Stimulated activated naive B cell treated with anti-CD40 and anti-IgM and Interleukin-4, amounts not matched to agents 10 μg/mL and 1 μg/mL and 100 μg/mL, for 72 hours (primary cell): ENCODE results near the gene TCF4.

Experiments
- ATAC-seq, 2 donors: fragments of 150-1000 bp; cut with Tn5 transposase; replicated peaks; 2 replicates each; pipeline ENCODE4 v1.10.0; 2021; ENCODE audit warnings: moderate library complexity in 1 of 2
- DNase-seq: peaks from one replicate; pipeline ENCODE4 v3.0.0; 2021
- H3K27ac Mint-ChIP-seq: one replicate; pipeline ENCODE4 v1.8.0; 2022; ENCODE audit warnings: mild to moderate bottlenecking, mixed read lengths
- H3K27me3 Mint-ChIP-seq, 2 donors: one replicate each; pipeline ENCODE4 v1.8.0; 2022; ENCODE audit warnings: mixed read lengths in 2 of 2
- H3K36me3 Mint-ChIP-seq, 2 donors: one replicate each; pipeline ENCODE4 v1.8.0; 2022; ENCODE audit warnings: mixed read lengths in 2 of 2, mild to moderate bottlenecking in 1 of 2
- H3K4me1 Mint-ChIP-seq, 2 donors: one replicate each; pipeline ENCODE4 v1.8.0; 2022; ENCODE audit warnings: mixed read lengths in 2 of 2, mild to moderate bottlenecking in 1 of 2
- H3K4me3 Mint-ChIP-seq, 2 donors: one replicate each; pipeline ENCODE4 v1.8.0; 2022; ENCODE audit warnings: mild to moderate bottlenecking in 2 of 2, mixed read lengths in 2 of 2, moderate library complexity in 1 of 2
- H3K9me3 Mint-ChIP-seq, 2 donors: one replicate each; pipeline ENCODE4 v1.8.0; 2022; ENCODE audit warnings: mixed read lengths in 2 of 2, mild to moderate bottlenecking in 1 of 2

The TCF4 gene

GRCh38 chr18:55449412-55450140 lies 138.4 kb downstream of the TCF4 start:
- DNase-seq (no peak), ATAC-seq (no peak)
- no peak overlapping the region for H3K4me3 Mint-ChIP-seq
- H3K27ac Mint-ChIP-seq: no peak overlapping the region
- peaks cover 10 to 12% of the 10 kb centered on the region in 2 donors for H3K36me3 Mint-ChIP-seq
- H3K27me3 Mint-ChIP-seq: no peaks in the 10 kb centered on the region
- peaks cover 6 to 7% of the 10 kb centered on the region in 2 donors for H3K9me3 Mint-ChIP-seq
- H3K4me1 Mint-ChIP-seq: peaks cover 20 to 40% of the 10 kb centered on the region in 2 donors

- no peak for ATAC-seq
- H3K27ac Mint-ChIP-seq: no peak overlapping the region
- DNase-seq: no peak
- H3K36me3 Mint-ChIP-seq: peaks cover 10 to 12% of the 10 kb centered on the region in 2 donors
- H3K27me3 Mint-ChIP-seq: no peaks in the 10 kb centered on the region
- peaks cover 6 to 7% of the 10 kb centered on the region in 2 donors for H3K9me3 Mint-ChIP-seq
- H3K4me3 Mint-ChIP-seq: no peak overlapping the region
- H3K4me1 Mint-ChIP-seq: peaks cover 20 to 40% of the 10 kb centered on the region in 2 donors
Observed at GRCh38 chr18:55448420-55448819, 139.6 kb downstream of the TCF4 start.

GRCh38 chr18:55447672-55448018 lies 140.3 kb downstream of the TCF4 start:
- Mint-ChIP-seq H3K4me3 (no peak overlapping the region), H3K36me3 (peaks cover 10 to 12% of the 10 kb centered on the region in 2 donors), H3K27ac (no peak overlapping the region), H3K9me3 (peaks cover 6 to 7% of the 10 kb centered on the region in 2 donors), H3K4me1 (peaks cover 15 to 38% of the 10 kb centered on the region in 2 donors), H3K27me3 (no peaks in the 10 kb centered on the region)
- peak; percentile 84 for ATAC-seq
- no peak for DNase-seq

GRCh38 chr18:55446996-55447671 lies 140.9 kb downstream of the TCF4 start:
- ATAC-seq: peak; percentile 74 to 78
- no peak overlapping the region for H3K4me3 Mint-ChIP-seq

GRCh38 chr18:55444536-55444935 lies 143.5 kb downstream of the TCF4 start:
- H3K9me3 Mint-ChIP-seq: peaks cover 6 to 7% of the 10 kb centered on the region in 2 donors
- H3K4me1 Mint-ChIP-seq: peaks cover 25 to 46% of the 10 kb centered on the region in 2 donors

More at GRCh38 chr18:55446996-55447671, 140.9 kb downstream of the TCF4 start:
- Mint-ChIP-seq H3K36me3 (peaks cover 10% of the 10 kb centered on the region in 2 donors), H3K9me3 (peaks cover 6 to 7% of the 10 kb centered on the region in 2 donors), H3K27ac (no peak overlapping the region), H3K27me3 (no peaks in the 10 kb centered on the region), H3K4me1 (peaks cover 11 to 35% of the 10 kb centered on the region in 2 donors)
- DNase-seq: no peak

GRCh38 chr18:55443776-55444175 lies 144.2 kb downstream of the TCF4 start:
- DNase-seq (no peak), ATAC-seq (no peak)
- peaks cover 6 to 7% of the 10 kb centered on the region in 2 donors for H3K9me3 Mint-ChIP-seq
- peaks cover 10% of the 10 kb centered on the region in 2 donors for H3K36me3 Mint-ChIP-seq
- no peak overlapping the region for H3K4me3 Mint-ChIP-seq
- H3K27ac Mint-ChIP-seq: no peak overlapping the region
- H3K27me3 Mint-ChIP-seq: no peaks in the 10 kb centered on the region
- H3K4me1 Mint-ChIP-seq: peaks cover 27 to 52% of the 10 kb centered on the region in 2 donors

More at GRCh38 chr18:55444536-55444935, 143.5 kb downstream of the TCF4 start:
- H3K36me3 Mint-ChIP-seq: peaks cover 10% of the 10 kb centered on the region in 2 donors
- H3K4me3 Mint-ChIP-seq: no peak overlapping the region
- H3K27ac Mint-ChIP-seq: no peak overlapping the region
- no peak for DNase-seq
- H3K27me3 Mint-ChIP-seq: no peaks in the 10 kb centered on the region
- ATAC-seq: no peak

- no peak overlapping the region for H3K27ac Mint-ChIP-seq
- H3K36me3 Mint-ChIP-seq: peaks cover 11 to 13% of the 10 kb centered on the region in 2 donors
- H3K9me3 Mint-ChIP-seq: peaks cover 6 to 7% of the 10 kb centered on the region in 2 donors
- no peak overlapping the region for H3K4me3 Mint-ChIP-seq
- DNase-seq: no peak
- ATAC-seq: no peak
- peaks cover 27 to 60% of the 10 kb centered on the region in 2 donors for H3K4me1 Mint-ChIP-seq
- no peaks in the 10 kb centered on the region for H3K27me3 Mint-ChIP-seq
Observed at GRCh38 chr18:55442561-55442960, 145.4 kb downstream of the TCF4 start.

GRCh38 chr18:55440988-55441387 lies 147.0 kb downstream of the TCF4 start:
- no peak overlapping the region for H3K27ac Mint-ChIP-seq
- H3K36me3 Mint-ChIP-seq: peaks cover 11 to 13% of the 10 kb centered on the region in 2 donors
- peaks cover 24 to 49% of the 10 kb centered on the region in 2 donors for H3K4me1 Mint-ChIP-seq
- no peak overlapping the region for H3K4me3 Mint-ChIP-seq
- no peak for DNase-seq
- H3K9me3 Mint-ChIP-seq: peaks cover 5 to 7% of the 10 kb centered on the region in 2 donors
- no peak for ATAC-seq
- H3K27me3 Mint-ChIP-seq: no peaks in the 10 kb centered on the region

- ATAC-seq (no peak), DNase-seq (no peak)
- Mint-ChIP-seq H3K9me3 (peaks cover 0 to under 1% of the 10 kb centered on the region in 2 donors), H3K4me3 (no peak overlapping the region), H3K4me1 (peaks cover 27 to 56% of the 10 kb centered on the region in 2 donors), H3K27ac (no peak overlapping the region), H3K27me3 (no peaks in the 10 kb centered on the region), H3K36me3 (peaks cover 3 to 7% of the 10 kb centered on the region in 2 donors)
Observed at GRCh38 chr18:55439056-55439455, 148.9 kb downstream of the TCF4 start.

- peaks cover 0 to 4% of the 10 kb centered on the region in 2 donors for H3K9me3 Mint-ChIP-seq
- H3K4me3 Mint-ChIP-seq: no peak overlapping the region
- no peak overlapping the region for H3K27ac Mint-ChIP-seq
- ATAC-seq (no peak), DNase-seq (no peak)
- H3K36me3 Mint-ChIP-seq: peaks cover 4 to 10% of the 10 kb centered on the region in 2 donors
- no peaks in the 10 kb centered on the region for H3K27me3 Mint-ChIP-seq
- peaks cover 26 to 51% of the 10 kb centered on the region in 2 donors for H3K4me1 Mint-ChIP-seq
Observed at GRCh38 chr18:55435592-55435991, 152.4 kb downstream of the TCF4 start.

- no peak overlapping the region for H3K27ac Mint-ChIP-seq
- H3K4me3 Mint-ChIP-seq: peak overlapping the region in 1 of 2 donors; percentile 3
- ATAC-seq: peak; percentile 38 to 53
- no peaks in the 10 kb centered on the region for H3K27me3 Mint-ChIP-seq
- H3K9me3 Mint-ChIP-seq: peaks cover 0 to 4% of the 10 kb centered on the region in 2 donors
- no peak for DNase-seq
- peaks cover 4 to 13% of the 10 kb centered on the region in 2 donors for H3K36me3 Mint-ChIP-seq
- peaks cover 18 to 37% of the 10 kb centered on the region in 2 donors for H3K4me1 Mint-ChIP-seq
Observed at GRCh38 chr18:55433648-55434047, 154.3 kb downstream of the TCF4 start.

- H3K9me3 Mint-ChIP-seq: peaks cover 0 to 4% of the 10 kb centered on the region in 2 donors
- ATAC-seq (no peak), DNase-seq (no peak)
- peaks cover 15 to 31% of the 10 kb centered on the region in 2 donors for H3K4me1 Mint-ChIP-seq
- peaks cover 3 to 11% of the 10 kb centered on the region in 2 donors for H3K36me3 Mint-ChIP-seq
- H3K27me3 Mint-ChIP-seq: no peaks in the 10 kb centered on the region
- no peak overlapping the region for H3K4me3 Mint-ChIP-seq
- no peak overlapping the region for H3K27ac Mint-ChIP-seq
Observed at GRCh38 chr18:55433140-55433539, 154.9 kb downstream of the TCF4 start.

GRCh38 chr18:55432307-55433040 lies 155.5 kb downstream of the TCF4 start:
- Mint-ChIP-seq H3K4me3 (no peak overlapping the region), H3K4me1 (peaks cover 14 to 29% of the 10 kb centered on the region in 2 donors), H3K27me3 (no peaks in the 10 kb centered on the region), H3K36me3 (peaks cover 3 to 10% of the 10 kb centered on the region in 2 donors), H3K9me3 (peaks cover 0 to 4% of the 10 kb centered on the region in 2 donors), H3K27ac (no peak overlapping the region)
- ATAC-seq (no peak), DNase-seq (no peak)

- H3K9me3 Mint-ChIP-seq: peaks cover 0 to 4% of the 10 kb centered on the region in 2 donors
- DNase-seq (no peak), ATAC-seq (no peak)
- peaks cover 1 to 6% of the 10 kb centered on the region in 2 donors for H3K36me3 Mint-ChIP-seq
- H3K4me3 Mint-ChIP-seq: no peak overlapping the region
- H3K4me1 Mint-ChIP-seq: peaks cover 12 to 30% of the 10 kb centered on the region in 2 donors
- no peaks in the 10 kb centered on the region for H3K27me3 Mint-ChIP-seq
- no peak overlapping the region for H3K27ac Mint-ChIP-seq
Observed at GRCh38 chr18:55430026-55430425, 158.0 kb downstream of the TCF4 start.
